GM21390 (cell line): ENCODE results near the gene CCNC.

Experiments
- ATAC-seq: cut with Tn5 transposase; IDR thresholded peaks from one replicate; pipeline ENCODE4 v1.9.1; 2021; ENCODE audit not compliant: unreplicated experiment

Gene CCNC

GRCh38 chr6:99548706-99549105 is 19.8 kb downstream of the CCNC start:
- no peak for ATAC-seq

DNA sequence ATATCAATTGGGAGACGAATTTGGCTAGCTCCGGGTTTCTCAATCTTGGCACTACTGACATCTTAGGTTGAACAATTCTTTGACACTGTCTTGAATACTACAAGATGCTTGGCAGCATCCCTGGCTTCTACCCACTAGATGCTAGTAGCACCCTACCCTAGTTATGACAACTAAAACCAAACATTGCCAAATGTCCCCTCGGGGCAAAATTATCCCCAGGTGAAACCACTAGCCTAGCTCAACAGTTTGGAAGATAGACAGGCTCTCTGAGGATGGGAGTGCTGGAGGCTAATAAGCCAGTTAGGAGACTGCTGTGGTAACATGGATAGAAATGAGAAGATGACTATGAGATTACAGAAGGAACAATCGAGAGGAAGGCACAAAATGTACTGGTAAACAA is 20.9 kb downstream of the CCNC start:
- no peak for ATAC-seq

DNA sequence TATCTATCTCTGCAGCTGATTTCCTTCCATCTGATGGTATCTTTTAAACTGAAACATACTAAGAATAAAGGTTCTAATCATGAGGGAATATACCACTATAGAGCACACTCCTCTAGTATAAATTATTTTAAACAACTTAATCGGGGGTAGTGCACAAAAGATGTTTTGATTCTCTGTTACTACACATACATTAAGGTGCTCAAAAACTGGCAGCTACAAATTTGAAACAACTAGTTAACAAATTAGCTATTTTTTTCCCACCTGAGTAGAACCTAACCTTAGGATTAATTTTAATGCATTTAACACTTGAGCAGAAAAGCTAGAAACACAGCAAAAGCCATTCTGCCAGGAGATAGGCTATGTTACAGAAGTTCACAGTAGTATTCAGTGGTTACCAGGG is 23.0 kb downstream of the CCNC start:
- no peak for ATAC-seq

DNA sequence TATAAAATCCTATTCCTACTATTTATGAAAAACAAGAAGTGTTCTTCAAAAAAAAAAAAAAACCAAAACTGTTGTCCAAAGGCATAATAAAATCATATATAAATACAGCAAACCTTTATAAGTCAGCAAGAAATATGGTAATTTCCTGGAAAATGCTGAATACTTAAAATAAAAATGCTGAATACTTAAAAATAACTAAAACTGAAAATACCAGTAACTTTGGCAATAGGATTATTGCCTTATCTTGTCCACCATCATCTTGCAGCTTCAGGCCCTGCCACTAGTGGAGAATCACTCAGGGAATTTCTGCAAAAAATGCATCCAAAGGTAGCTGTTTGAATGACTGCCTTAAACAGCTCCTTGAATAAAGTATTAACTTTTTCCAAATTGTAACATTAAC is 24.5 kb downstream of the CCNC start:
- ATAC-seq, result no peak

- ATAC-seq, result no peak
Observed at GRCh38 chr6:99530627-99531026, 37.8 kb downstream of the CCNC start.

GRCh38 chr6:99522531-99522930 is 45.9 kb downstream of the CCNC start:
- ATAC-seq, result no peak

DNA sequence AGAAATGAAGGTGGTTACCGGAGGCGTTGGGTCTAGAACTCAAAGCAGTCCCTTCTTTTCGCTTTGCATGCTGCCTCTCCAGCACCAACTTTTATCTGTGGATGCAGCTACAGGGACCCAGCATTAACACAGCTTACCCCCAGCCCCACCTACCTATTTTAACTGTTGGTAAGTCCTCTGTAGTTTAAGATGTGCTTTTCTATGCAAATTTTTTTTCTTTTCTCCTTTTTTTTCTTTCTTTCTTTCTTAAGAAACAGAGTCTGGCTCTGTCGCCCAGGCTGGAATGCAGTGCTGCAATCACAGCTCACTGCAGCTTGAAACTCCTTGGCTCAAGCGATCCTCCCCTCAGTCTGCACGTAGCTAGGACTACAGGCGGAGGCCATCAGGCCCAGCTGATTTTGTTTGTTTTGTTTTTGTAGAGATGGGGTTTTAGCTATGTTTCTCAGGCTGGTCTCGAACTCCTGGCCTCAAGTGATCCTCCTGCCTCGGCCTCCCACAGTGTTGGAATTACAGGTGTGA is 46.8 kb downstream of the CCNC start:
- ATAC-seq, result peak; percentile 25

- peak; percentile 96 for ATAC-seq
Observed at GRCh38 chr6:99520855-99521632, 47.4 kb downstream of the CCNC start.

GRCh38 chr6:99519446-99519845 is 49.0 kb downstream of the CCNC start:
- no peak for ATAC-seq

GRCh38 chr6:99514089-99514488 is 54.4 kb downstream of the CCNC start:
- ATAC-seq, result no peak

- no peak for ATAC-seq
Observed at GRCh38 chr6:99512033-99512432, 56.4 kb downstream of the CCNC start.

DNA sequence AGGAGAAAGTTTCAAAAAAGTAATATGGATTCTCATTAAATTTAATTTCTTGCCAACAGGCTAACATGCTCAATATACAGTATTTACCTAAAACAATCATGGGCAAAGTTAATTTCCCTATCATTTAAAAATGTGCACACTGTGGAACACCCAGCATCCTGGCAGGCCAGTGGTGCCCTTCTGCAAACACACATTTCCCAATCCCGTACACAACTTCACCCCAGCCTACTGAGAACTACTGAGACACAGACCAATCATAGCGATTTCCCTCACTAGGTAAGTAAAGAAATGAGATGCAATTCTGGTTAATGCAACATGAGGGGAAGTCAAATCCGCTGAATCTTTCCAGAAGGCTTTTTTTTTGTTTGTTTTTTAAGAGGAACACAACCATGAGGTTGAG is 60.8 kb downstream of the CCNC start:
- no peak for ATAC-seq

DNA sequence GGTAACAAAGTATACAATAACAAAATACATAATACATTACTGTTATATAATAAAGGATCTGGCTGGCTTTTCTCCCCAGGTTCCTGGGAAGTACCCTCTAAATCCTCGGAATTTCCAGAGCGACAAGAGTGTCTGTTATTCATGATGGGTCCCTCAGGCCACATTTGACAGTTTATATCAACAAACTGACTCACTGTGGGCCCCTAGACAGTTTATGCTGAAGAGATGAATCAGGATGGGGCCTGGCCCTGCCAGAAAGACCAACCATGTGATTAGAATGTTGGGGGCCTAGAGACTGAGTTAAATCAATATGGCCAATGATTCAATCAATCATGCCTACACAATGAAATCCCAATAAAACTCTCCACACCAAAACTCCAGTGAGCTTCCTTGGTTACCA is 66.7 kb downstream of the CCNC start:
- ATAC-seq, result no peak

DNA sequence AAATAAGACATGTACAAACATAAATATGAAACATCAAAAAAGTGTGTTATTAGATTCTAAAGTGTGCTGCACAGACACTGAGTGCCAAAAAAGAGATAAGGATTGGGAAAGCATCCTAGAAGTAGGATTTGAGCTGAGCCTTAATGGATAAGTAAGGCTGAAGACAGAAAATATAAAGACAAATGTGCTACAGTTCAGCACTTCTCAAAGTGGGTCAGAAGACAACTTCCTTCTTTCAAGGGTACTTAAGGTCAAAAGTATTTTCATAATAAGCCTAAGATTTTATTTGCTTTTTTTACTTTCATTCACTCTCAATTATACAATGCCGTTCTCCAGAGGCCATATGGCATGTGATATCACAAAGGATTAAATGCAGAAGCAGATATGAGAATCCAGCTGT is 70.0 kb downstream of the CCNC start:
- no peak for ATAC-seq

- no peak for ATAC-seq
Observed at GRCh38 chr6:99495466-99495865, 73.0 kb downstream of the CCNC start.
